Activated T-cell treated with anti-CD3 and anti-CD28 coated beads for 24 hours (primary cell): ENCODE measurements around the gene SH3PXD2B.

ENCODE experiments used
- DNase-seq: peaks from one replicate; pipeline ENCODE4 v3.0.0-alpha.2; 2020; ENCODE audit warnings: low read depth

SH3PXD2B gene

GRCh38 chr5:172453206-172453985 is 929 bp downstream of the SH3PXD2B start:
- DNase-seq = no peak

GRCh38 chr5:172452398-172453205 is 1.7 kb downstream of the SH3PXD2B start:
- DNase-seq = no peak

- DNase-seq = no peak
Observed at GRCh38 chr5:172451771-172452197, 2.5 kb downstream of the SH3PXD2B start.

GRCh38 chr5:172450861-172451695 is 3.2 kb downstream of the SH3PXD2B start:
- peak; percentile 32 for DNase-seq

- no peak for DNase-seq
Observed at GRCh38 chr5:172450453-172450852, 3.9 kb downstream of the SH3PXD2B start.

- DNase-seq = no peak
Observed at GRCh38 chr5:172448999-172449398, 5.3 kb downstream of the SH3PXD2B start.

GRCh38 chr5:172447646-172448365 is 6.5 kb downstream of the SH3PXD2B start:
- no peak for DNase-seq

GRCh38 chr5:172446336-172447051 is 7.8 kb downstream of the SH3PXD2B start:
- no peak for DNase-seq

GRCh38 chr5:172445866-172446265 is 8.5 kb downstream of the SH3PXD2B start:
- DNase-seq = no peak

- DNase-seq = no peak
Observed at GRCh38 chr5:172444626-172445365, 9.5 kb downstream of the SH3PXD2B start.

- no peak for DNase-seq
Observed at GRCh38 chr5:172444110-172444510, 10.2 kb downstream of the SH3PXD2B start.

- DNase-seq = peak; percentile 37
Observed at GRCh38 chr5:172443441-172444109, 10.8 kb downstream of the SH3PXD2B start.

- DNase-seq = no peak
Observed at GRCh38 chr5:172442592-172442991, 11.7 kb downstream of the SH3PXD2B start.

- DNase-seq = no peak
Observed at GRCh38 chr5:172441262-172441751, 13.0 kb downstream of the SH3PXD2B start.

- no peak for DNase-seq
Observed at GRCh38 chr5:172440486-172440885, 13.8 kb downstream of the SH3PXD2B start.

- no peak for DNase-seq
Observed at GRCh38 chr5:172439785-172440477, 14.4 kb downstream of the SH3PXD2B start.

GRCh38 chr5:172438319-172438668 is 16.0 kb downstream of the SH3PXD2B start:
- no peak for DNase-seq

GRCh38 chr5:172437445-172438318 is 16.6 kb downstream of the SH3PXD2B start:
- no peak for DNase-seq
